Inferior parietal cortex (tissue), 1 donor: Measurements from ENCODE around the gene ANAPC2.

ENCODE experiments used
- DNase-seq: peaks from one replicate; pipeline ENCODE4 v3.0.0-alpha.2; 2016; ENCODE audit errors: extremely low spot score

The ANAPC2 gene

GRCh38 chr9:137162505-137163364, 25.6 kb downstream of the ANAPC2 start:
- no peak for DNase-seq

- no peak for DNase-seq
These were observed 26.5 kb downstream of the ANAPC2 start for GRCh38 chr9:137161558-137162486.

GRCh38 chr9:137160716-137161557, 27.4 kb downstream of the ANAPC2 start:
- DNase-seq: no peak

DNA sequence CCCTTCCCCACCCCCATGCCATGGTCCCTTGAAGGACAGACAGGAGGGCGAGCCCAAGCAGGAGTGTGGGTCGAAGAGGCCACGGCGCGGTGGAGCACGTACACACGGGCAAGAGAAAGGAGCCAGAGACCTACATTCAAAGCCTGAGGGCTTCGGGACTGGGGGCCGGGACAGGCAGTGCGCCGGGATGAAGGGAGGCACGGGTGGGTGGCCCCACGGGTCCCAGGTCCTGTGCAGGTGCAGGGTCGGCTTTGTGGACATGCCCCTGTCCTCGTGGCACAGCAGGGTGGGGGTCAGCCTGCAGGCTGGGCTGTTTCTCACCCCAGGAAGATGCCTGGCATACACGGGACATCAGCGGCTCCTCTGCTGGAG, 28.3 kb downstream of the ANAPC2 start:
- no peak for DNase-seq

DNA sequence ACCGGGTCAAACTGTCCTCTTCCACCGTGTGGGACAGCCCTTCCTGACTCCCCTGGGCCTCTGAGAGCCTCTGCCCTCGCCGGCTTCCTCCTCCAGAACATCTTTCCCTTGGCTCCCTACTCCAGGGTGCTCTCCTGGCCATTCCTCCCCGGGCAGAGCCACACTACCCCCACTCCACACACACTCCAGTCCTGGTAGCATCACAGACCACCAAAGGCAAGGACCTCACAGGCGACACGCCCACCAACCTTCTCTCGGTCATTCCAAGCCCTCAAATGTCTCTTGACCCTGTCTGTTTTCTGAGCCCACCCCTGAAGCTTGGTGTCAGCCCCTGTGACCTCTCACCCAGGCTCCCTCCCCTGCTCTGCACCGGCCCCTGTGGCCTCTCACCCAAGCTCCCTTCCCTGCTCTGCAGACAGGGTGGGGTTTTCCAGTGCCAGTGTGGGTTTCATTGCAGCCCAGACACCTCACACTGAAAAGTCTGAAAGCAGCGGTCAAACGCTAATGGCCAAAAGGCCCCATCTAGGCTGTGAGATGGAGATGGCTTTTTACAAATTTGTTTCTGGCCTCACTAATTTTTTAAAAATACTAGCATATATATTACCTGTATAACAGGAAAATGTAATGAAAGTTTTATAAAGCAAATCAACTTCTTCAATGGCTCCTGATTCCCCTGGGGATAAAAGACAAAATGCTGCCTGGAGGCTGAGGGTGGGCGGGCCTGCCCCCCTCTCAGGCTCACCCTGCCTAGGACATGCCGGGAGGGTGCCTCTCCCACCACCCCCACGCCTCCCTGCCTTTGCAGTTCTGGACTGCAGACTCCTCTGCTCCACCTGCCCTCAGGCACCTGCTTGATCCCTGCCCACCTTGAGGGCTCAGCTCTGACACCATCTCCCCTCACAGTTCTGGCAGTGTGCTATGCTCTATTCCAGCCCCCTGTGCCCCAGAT, 29.0 kb downstream of the ANAPC2 start:
- no peak for DNase-seq

GRCh38 chr9:137158625-137159024, 29.7 kb downstream of the ANAPC2 start:
- DNase-seq: no peak

DNA sequence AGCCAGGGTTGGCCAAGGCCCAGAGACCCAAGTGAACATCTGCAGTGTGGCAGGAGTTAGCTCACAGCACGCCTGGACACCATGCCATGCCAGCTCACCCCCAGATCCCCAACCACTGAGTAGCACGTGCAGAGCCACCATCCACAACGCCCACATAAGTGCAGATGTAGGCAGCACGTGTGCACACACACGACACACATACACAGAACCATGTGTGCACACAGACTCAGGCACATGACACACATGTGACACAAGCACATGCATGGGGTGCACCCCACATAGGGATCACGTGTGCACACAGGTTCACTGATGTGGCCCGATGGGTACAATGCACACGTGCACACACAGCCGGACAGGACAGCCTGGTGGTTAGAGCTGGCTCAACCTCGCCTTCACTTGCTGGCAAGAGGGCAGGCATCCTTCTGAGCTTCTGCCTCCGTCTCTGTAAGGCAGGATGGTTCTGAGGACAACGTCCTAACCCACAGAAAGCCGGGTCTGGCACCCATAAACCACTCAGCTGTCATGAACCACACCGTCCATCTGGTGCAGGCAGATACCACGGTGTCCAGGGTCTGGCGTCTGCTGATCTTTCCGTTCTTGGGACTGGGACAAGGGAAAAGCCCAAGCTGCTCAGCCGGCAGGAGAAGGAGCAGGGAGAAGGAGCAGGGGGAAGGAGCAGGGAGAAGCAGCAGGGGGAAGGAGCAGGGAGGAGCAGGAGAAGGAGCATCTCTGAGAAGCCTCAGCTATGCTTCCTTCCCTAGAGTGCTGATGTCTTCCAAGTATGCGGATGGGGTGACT, 30.5 kb downstream of the ANAPC2 start:
- DNase-seq: no peak

GRCh38 chr9:137156567-137157375, 31.6 kb downstream of the ANAPC2 start:
- DNase-seq: no peak

GRCh38 chr9:137152844-137153405, 35.4 kb downstream of the ANAPC2 start:
- no peak for DNase-seq

GRCh38 chr9:137150617-137151457, 37.5 kb downstream of the ANAPC2 start:
- no peak for DNase-seq

GRCh38 chr9:137149942-137150616, 38.3 kb downstream of the ANAPC2 start:
- DNase-seq: no peak

DNA sequence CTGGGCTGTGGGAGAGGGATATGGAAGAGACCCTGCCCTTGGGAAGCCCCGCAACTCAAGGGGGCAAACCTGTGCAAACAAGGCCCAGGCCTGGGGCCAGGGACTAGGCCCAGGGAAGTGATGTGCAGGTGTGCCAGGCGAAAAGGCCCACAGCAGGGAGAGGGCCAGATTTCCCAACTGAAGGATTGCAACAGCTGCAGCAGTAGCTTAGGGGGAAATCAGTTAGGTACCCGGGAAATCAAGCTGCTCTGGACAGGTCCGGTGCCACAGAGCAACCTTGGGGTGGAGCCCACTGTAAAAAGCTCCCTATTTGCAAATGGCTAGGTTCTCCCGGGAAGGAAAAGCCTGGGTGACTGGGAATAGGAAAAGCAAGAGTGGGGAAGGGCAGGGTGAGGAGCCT, 39.0 kb downstream of the ANAPC2 start:
- DNase-seq: no peak

DNA sequence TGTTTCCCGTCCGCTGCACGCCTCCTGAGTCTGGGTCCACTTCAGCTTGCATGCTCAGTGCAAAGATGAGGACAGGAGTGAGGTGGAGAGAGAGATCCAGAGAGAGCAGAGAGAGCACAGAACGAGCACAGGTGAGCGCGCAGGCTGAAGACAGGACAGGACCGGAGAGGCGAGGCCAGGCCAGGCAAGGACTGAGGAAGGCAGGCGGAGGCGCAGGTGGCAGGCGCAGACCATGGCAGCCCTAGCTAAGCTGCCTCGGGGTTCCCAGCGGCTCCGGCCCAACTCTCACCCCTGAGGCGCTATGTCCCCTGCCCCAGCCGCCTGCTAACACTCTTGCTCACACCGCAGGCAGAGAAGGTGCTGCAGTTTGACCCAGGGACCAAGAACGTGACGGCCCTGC, 39.7 kb downstream of the ANAPC2 start:
- no peak for DNase-seq

GRCh38 chr9:137148242-137148641, 40.1 kb downstream of the ANAPC2 start:
- no peak for DNase-seq

GRCh38 chr9:137147793-137148160, 40.6 kb downstream of the ANAPC2 start:
- DNase-seq: no peak

GRCh38 chr9:137147091-137147792, 41.1 kb downstream of the ANAPC2 start:
- DNase-seq: no peak

GRCh38 chr9:137146527-137146918, 41.8 kb downstream of the ANAPC2 start:
- no peak for DNase-seq
